Measurements from ENCODE around the gene BABAM2.

Gene BABAM2

DNA sequence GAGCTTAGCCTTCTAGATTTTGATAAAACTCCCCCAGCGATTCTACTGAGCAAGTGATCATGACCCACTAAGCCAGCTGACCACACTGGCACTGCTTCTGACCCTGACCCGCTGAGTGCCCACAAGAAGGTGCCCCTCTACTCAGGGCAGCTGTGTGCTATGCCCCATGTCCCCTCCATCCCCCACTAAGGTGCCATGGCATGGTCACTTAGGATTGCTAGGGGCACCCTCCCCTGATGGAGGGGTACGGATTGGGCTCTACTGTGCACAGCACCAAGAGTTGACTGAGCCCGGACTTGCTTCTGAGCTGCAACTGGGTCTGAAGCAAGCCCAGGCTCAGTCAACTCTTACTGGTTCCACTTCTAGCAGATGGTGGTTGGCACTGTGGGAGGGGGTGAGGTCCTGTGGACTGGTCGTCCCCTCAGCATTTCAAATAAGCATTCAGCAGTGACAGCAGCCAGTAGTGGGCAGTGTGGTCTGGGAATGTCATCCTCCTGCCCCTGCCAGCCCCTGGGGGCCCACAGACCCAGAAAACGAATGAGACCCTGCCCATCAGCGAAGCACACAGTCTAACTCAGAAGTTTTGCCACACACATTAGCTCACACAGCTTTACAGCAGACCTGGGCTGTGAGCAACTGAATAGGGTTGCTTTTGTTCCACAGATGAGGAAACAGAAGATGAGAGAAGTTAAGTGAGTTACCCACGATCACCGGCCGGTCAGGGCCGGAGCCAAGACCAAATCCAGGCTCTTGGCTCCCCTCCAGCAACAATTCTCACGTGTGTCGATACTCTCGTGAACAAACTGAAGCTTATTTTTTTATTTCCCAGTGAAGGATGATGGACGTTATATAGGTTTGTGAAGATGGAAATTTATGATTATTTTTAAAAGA lies 450.0 kb downstream of the BABAM2 start:
- TF ChIP-seq ZNF274 (IDR thresholded peaks at IDR 0.05; ENCODE audit: low read depth, low read length), result no peak
- H3K4me3 ChIP-seq (ENCODE audit: low read length), result no peak overlapping the region

DNA sequence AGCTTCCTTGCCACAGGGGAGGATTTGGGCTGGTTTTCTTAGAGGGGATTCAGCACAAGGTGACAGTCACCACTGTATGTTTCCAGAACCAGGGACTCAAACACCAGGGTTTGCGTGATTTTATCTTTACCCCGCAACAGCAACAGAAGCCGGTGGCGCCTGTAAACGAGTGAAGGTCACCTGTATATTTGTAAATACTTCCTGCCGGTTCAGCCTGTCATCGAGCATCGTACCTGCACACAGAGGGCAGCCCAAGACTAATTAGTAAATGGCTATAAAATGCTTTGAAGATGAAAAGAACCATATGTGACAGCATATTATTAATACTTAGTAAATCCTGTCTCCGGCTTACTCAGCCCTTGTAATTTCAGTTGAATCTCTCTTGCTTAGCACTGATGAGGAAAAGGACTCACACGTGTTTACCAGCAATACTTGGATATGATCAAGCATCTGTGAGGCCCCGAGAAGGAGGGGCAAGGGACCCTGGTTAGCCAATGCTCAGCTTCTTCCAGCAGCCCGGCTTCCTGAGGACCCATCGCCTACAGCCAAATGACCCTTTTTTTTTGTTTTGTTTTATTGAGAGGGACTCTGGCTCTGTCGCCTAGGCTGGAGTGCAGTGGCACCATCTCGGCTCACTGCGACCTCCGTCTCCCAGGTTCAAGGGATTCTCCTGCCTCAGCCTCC lies 450.8 kb downstream of the BABAM2 start:
- TF ChIP-seq ZNF274 (IDR thresholded peaks at IDR 0.05; ENCODE audit: low read depth, low read length), result no peak

DNA sequence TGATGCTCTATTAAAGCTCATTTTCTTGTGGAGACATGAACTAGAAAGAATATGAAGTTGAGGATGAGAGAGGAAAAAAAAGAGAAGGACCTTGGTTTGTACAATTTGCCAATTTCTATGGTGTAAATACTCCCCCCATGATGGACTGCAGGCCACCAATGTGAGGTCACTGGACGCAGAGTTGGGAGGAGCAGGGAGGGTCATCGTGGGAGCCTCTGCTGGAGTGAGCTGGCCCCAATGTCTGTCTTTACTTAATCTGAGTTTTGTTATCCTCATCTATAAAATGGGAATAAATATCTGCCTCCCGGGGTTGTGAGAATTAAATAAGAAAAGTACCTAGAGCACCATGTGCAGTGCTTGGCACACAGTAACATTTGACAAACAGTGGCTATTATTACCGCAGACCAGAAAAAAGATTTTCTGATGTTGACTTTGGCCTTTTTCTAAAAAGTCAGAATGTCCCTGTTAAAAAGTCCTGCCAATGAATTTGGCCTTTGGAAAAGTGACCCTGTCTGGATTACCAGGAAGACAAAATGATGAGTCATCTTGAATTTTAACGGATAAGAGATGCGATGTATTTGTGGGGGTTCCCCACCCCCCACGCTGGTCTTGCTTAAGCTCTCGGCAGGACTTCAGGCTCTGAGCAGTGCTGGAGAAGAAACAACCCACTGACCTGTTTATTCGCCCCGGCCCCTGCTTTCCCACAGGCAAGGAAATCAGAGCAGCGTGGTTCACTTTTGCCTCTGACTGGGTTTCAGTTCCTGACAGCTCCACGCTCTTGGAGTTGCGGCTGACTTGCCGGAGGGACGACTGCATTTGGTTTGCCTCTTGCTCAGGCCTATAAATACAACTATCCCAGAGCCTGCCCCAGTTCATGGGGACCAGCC lies 451.8 kb downstream of the BABAM2 start:
- no peak overlapping the region for H3K4me3 ChIP-seq (ENCODE audit: low read length)
- TF ChIP-seq ZNF274 (IDR thresholded peaks at IDR 0.05; ENCODE audit: low read depth, low read length), result no peak

More for the DNA sequence above, 450.8 kb downstream of the BABAM2 start:
- H3K4me3 ChIP-seq (ENCODE audit: low read length), result no peak overlapping the region

DNA sequence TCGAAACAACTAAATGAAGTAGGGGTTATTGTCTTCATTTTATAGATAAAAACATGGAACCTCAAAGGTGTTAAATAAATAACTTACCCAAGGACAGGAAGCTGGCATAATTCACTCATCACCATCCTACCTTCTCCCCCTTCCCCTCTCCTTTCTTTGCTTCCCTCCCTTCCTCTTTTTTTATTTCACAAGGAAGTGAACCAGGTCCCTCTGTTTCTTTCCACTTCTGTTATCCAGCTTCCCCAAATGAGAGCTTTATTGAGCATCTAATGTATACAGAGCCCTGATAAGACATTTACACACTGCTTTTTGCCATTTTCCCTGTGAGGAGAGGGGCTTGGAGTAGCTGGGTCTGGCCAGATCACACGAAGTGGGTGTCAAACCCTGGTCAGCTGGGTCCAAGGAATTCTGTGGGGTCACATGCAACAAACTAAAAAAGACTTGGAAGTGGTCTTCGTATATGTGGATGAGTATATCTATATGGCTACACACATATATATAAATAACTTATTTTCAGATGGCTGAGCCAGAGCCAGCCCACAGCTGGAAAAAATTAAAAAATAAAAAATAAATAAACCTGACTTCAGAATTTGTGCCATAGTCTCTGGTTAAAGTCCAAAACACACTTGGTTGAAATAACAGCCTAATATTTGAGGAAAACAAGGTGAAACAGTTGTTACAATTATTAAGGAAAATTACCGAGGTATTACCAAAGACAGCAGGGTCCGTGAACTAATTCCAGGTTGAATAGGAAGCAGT lies 452.8 kb downstream of the BABAM2 start:
- TF ChIP-seq ZNF274 (IDR thresholded peaks at IDR 0.05; ENCODE audit: low read depth, low read length), result no peak
- H3K4me3 ChIP-seq (ENCODE audit: low read length), result no peak overlapping the region

DNA sequence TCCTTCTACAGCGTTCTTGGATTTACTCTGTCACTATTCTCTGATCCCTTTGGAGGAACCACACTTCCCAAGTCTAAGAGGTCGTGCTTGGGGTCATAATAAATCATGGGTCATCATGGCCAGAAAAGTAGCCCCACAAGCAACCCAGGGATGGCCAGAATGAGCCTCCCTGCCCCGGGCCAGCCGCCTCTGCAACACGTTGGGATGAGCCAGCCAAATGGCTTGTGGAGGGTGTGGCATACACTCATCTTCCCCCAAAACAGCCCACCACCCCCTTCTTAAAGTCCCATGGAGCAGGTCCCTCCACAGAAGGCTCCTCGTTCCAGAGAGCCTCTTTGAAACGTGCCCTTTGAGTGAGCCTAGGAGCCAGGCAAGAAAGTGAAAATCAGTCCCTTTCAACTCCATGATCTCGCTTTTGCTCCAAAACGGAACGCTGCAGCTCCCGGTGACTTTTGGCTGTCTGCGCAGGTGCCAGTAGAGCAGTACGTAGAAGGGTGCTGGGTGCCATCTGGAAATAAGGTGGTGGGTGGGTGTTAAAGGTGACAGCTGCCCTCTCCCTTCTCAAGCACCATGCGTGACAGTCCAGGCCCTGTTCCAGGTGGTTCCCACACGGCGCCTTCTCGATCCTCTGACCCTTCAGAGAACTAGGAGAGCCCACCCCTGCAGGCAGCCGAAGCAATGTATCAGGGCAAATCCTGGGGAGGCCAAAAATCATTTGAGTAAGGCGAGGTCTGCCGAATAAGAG lies 453.6 kb downstream of the BABAM2 start:
- H3K4me3 ChIP-seq (ENCODE audit: low read length), result no peak overlapping the region
- TF ChIP-seq ZNF274 (IDR thresholded peaks at IDR 0.05; ENCODE audit: low read depth, low read length), result no peak

DNA sequence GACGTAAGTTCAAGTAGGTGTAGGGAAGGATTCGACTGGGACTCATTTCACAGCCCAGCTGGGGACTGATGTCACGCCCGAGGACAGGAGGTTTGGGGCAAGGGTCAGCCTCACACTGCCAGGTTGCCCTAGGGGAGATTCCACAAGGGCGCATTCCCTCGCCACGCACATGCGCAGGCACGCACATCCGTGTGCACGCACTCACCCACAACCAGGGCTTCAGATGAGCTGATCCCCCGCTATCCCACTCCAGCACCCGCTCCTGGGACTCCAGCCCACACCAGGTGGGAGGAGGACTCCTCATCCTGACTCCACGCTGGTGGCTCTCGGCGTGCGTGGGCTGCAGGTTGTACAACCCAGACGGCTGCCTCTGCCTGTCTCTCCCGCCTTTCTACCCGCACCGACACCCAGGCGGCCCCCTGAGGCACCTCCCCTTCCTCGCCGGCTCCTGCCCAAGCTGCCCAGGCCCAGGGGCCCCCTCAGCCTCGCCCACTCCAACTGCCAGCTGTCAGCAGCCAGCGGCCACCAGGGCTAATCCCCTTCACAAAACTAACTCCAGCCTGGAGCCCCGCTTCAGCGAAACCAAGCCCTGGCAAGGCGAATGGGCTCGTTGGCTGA lies 454.3 kb downstream of the BABAM2 start:
- no peak overlapping the region for H3K4me3 ChIP-seq (ENCODE audit: low read length)
- no peak for TF ChIP-seq ZNF274 (IDR thresholded peaks at IDR 0.05; ENCODE audit: low read depth, low read length)

DNA sequence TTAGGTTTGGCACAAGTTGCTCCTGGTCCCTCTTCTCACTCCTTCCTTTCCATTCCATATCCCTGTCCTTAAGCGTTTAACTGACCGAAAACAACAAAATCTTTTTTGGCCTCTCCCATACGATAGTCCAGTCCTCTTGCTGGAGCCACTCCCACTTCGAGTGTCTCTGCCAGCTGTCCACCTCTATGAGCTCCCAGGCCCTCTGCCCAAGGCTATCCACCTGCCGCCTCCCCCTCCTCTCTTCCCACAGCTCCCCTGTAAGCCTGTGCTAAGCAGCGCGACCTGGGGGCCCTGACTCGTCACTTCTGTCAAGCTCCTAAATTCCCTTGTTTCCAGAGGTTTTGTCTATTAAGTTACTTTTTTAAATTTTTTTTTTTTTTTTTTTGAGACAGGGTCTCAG lies 455.1 kb downstream of the BABAM2 start:
- H3K4me3 ChIP-seq (ENCODE audit: low read length), result no peak overlapping the region
- no peak for TF ChIP-seq ZNF274 (IDR thresholded peaks at IDR 0.05; ENCODE audit: low read depth, low read length)

DNA sequence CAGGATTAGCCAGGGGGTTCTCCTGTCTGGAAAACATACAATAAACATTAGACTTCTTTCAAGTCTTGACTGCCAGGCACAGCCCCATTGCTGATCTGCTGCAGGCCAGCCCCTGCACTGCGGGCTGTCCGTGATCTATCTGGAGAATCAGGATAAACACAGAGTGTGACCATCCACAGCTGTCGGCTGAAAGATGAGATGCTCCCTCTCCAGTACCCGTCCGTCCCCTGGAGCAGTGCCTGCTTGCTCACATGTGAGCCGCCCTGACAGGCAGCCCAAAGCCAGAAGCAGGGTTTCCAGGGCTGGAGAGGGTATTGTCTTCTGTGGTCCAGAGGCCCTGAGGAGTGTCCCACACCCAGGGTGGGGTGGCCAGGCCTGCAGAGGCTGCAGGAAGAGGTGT lies 456.1 kb downstream of the BABAM2 start:
- H3K4me3 ChIP-seq (ENCODE audit: low read length), result no peak overlapping the region
- TF ChIP-seq ZNF274 (IDR thresholded peaks at IDR 0.05; ENCODE audit: low read depth, low read length), result no peak

DNA sequence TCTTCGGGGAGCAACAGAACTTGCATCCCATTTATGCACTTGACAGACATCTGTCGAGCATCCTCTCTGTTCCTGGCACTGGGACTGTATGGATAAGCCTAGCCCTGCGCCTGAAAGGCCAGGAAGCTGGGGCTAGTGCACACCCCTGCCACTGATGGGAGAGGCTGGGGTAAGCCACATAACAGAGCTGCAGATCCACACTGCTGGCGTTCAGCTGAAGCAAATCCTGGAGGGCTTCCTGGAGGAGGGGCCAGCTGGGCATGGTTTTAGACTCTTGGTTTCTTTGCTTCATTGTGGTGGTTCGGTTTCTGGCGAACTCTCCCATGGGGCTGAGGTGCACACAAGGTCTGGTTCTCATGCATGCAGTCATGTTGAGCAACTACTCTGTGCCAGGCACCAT lies 456.7 kb downstream of the BABAM2 start:
- TF ChIP-seq ZNF274 (IDR thresholded peaks at IDR 0.05; ENCODE audit: low read depth, low read length), result no peak
- no peak overlapping the region for H3K4me3 ChIP-seq (ENCODE audit: low read length)

DNA sequence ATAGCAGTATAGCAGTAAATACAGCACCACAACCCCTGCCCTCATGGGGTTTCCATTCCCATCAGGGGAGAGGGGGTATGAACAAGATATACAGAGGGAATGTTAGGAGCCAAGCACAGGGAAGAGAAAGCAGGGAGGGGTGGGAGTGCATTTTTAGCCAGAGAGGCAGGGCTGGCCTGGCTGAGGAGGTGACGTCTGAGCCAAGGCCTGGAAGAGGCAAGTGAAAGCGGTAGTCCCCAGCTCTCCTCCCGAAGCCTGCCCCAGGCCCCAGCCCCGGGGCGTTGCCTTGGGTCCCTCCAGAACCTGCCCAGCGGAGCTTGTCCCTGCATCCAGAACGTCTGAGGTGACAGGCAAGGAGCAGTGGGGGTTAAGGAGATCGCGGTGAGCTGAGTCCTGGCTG lies 457.1 kb downstream of the BABAM2 start:
- TF ChIP-seq ZNF274 (IDR thresholded peaks at IDR 0.05; ENCODE audit: low read depth, low read length), result no peak
- H3K4me3 ChIP-seq (ENCODE audit: low read length), result no peak overlapping the region

DNA sequence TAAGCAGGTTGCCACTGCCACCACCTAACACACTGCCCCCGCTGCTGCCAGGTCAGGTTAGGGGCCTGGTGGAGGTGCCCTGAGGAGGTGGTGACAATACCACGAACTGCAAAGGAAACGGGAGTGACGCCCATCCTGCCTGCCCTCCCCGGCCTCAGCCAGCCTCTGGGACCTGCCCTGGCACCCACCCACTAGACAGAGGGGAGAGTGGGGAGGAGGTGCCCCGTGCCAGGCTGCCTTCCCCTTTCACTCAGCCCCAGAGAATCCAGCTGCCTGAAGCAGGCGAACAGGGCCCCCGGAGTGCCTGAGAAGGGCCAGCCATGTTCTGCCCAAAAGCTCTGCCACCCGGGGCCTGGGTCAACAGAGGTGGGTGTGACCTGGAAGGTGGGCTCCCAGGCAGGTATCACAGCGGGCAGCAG lies 457.6 kb downstream of the BABAM2 start:
- TF ChIP-seq ZNF274 (IDR thresholded peaks at IDR 0.05; ENCODE audit: low read depth, low read length), result no peak
- H3K4me3 ChIP-seq (ENCODE audit: low read length), result no peak overlapping the region

DNA sequence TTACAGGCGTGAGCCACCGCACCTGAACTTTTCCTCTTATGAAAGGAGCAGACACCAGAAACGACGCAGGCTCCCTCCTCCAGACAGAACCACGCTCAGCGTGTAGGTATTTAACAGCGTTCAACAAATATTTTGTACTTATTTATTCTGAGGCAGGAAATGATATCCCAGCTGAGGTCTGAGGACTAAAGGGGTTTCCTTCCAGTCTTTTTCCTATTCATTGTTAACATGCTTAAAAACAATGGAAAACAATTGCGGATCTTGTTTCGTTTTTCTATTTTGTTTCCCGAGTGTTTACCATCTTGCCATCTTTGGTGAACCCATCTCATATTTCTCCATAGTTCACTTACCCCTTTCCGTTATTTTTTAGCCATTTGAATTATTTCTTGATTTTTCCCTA lies 458.4 kb downstream of the BABAM2 start:
- TF ChIP-seq ZNF274 (IDR thresholded peaks at IDR 0.05; ENCODE audit: low read depth, low read length), result no peak

More for the DNA sequence above, 458.4 kb downstream of the BABAM2 start:
- H3K4me3 ChIP-seq (ENCODE audit: low read length), result no peak overlapping the region
